Subcutaneous adipose tissue (tissue), 4 donors: Measurements from ENCODE around the gene KLC1. TPM values are rescaled to one million over a fixed set of nuclear protein-coding genes. Genes with fewer than 3 reads are reported as not detected.

ENCODE experiments used
- CTCF ChIP-seq: fragments of 450-650 bp; IDR thresholded peaks from one replicate; pipeline ENCODE4 v1.5.1; 2016; ENCODE audit warnings: low read depth, mild to moderate bottlenecking, control low read depth, antibody characterized with exemption, moderate library complexity
- total RNA-seq, 4 donors: library from RNA; depleted of rRNA; stranded (reverse); fragments of >200 nt; gene quantifications; one replicate each; pipeline ENCODE4 v1.1.0, GENCODE V29; 2016

The KLC1 gene
- total RNA-seq, 4 donors from 2014 or later: 186 to 347 (median 291) TPM

- no peak for TF ChIP-seq CTCF
Observed at GRCh38 chr14:103692159-103692558, 63.1 kb downstream of the KLC1 start.

- TF ChIP-seq CTCF: no peak
Observed at GRCh38 chr14:103692871-103693270, 63.9 kb downstream of the KLC1 start.

GRCh38 chr14:103693515-103693914, 64.5 kb downstream of the KLC1 start:
- TF ChIP-seq CTCF: no peak

GRCh38 chr14:103694572-103695026, 65.6 kb downstream of the KLC1 start:
- TF ChIP-seq CTCF: no peak

GRCh38 chr14:103695296-103696069, 66.5 kb downstream of the KLC1 start:
- TF ChIP-seq CTCF: no peak

GRCh38 chr14:103696070-103696402, 67.0 kb downstream of the KLC1 start:
- no peak for TF ChIP-seq CTCF

- TF ChIP-seq CTCF: no peak
Observed at GRCh38 chr14:103696466-103697071, 67.6 kb downstream of the KLC1 start.
